H1 (cell line): Measurements from ENCODE around the gene BCL2. TPM values are rescaled to one million over a fixed set of nuclear protein-coding genes. Genes with fewer than 3 reads are reported as not detected.

Experiments used
- CREB1 ChIP-seq: IDR thresholded peaks from 2 replicates; pipeline ENCODE4 v1.6.1; 2012; ENCODE audit warnings: inconsistent platforms
- polyA plus RNA-seq, 7 experiments: library from polyadenylated mRNA; depleted of rRNA in 3 of 7; stranded (reverse) in 5 of 7; unstranded in 2 of 7; fragments of >200 nt in 5 of 7; fragments of 200-250 nt in 2 of 7; gene quantifications; 1 replicate in 5 of 7; 2 replicates in 1 of 7; 4 replicates in 1 of 7; pipeline versions ENCODE4 v1.2.1 to v1.2.3, GENCODE V29; 2011 to 2013; ENCODE audit warnings: missing spikeins in 2 of 7, mixed read lengths in 2 of 7
- total RNA-seq: library from RNA; stranded (reverse); fragmentation: NEBNext Ultra II Directional; extraction: Animal tissue kit (Norgen Biotek cat#: 25700); gene quantifications from 2 replicates; pipeline ENCODE4 v1.2.1, GENCODE V29; 2021
- TF ChIP-seq, protein P1 (sequence below): IDR thresholded peaks from 2 replicates; pipeline ENCODE4 v1.6.1; 2011; ENCODE audit warnings: low read depth, mild to moderate bottlenecking, low read length; ENCODE audit not compliant: insufficient read depth

The BCL2 gene
- total and polyA plus RNA-seq, 2 of the 8 experiments (the other 6 are each of a cell fraction or from before 2014, with no cell fraction given): 0.59 to 4.5 TPM

DNA sequence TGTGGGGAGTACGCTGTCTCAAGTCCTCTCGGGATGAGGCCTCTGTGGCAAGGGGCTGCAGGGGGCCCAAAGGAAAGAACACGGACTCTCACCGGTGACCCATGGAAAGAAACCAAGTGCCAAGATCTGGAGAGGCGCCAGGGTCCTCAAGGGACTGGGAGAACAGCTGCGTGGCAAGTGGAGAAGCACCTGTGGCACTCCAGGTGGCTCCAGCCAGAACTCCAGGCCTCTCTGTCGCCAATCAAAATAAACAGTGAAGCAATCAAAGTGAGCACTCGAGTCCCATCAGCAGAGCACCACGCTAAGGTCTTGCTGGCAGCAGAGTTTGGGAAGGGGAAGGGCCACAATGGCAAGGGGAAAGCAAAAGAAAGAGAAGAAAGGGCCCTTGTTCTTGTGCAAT is 54.7 kb downstream of the BCL2 start (continued):
- TF ChIP-seq, protein P1, sequence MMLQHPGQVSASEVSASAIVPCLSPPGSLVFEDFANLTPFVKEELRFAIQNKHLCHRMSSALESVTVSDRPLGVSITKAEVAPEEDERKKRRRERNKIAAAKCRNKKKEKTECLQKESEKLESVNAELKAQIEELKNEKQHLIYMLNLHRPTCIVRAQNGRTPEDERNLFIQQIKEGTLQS: no peak
- no peak for TF ChIP-seq CREB1
